Activated CD4-positive, alpha-beta T cell treated with anti-CD3 and anti-CD28 coated beads for 36 hours (primary cell): Measurements from ENCODE around the gene CAPRIN1. TPM values are rescaled to one million over a fixed set of nuclear protein-coding genes. Genes with fewer than 3 reads are reported as not detected.
A peak's percentile ranks its signal among the peaks of the same experiment; 100 is the strongest.

Experiments used
- ATAC-seq: fragments of 200-7000 bp; cut with Tn5 transposase; one replicate; pipeline ENCODE4 v1.10.0; 2021; ENCODE audit warnings: mild to moderate bottlenecking, moderate library complexity
- CTCF ChIA-PET: fragments of 350-600 bp; sonication (Branson Sonifier 250); formaldehyde crosslinking; loops from one replicate; lab custom pipeline; 2021; ENCODE audit warnings: antibody characterized with exemption; lab: Charles Lee
- POLR2A ChIA-PET: fragments of 350-600 bp; sonication (Branson Sonifier 250); formaldehyde crosslinking; loops from one replicate; lab custom pipeline; 2021; ENCODE audit warnings: antibody characterized with exemption, inconsistent platforms; lab: Charles Lee
- DNase-seq: peaks from one replicate; pipeline ENCODE4 v3.0.0-alpha.2; 2020
- H3K27ac Mint-ChIP-seq: one replicate; pipeline ENCODE4 v1.8.0; 2021; ENCODE audit warnings: mixed read lengths
- H3K27me3 Mint-ChIP-seq: one replicate; pipeline ENCODE4 v1.8.0; 2021; ENCODE audit warnings: mixed read lengths
- H3K36me3 Mint-ChIP-seq: one replicate; pipeline ENCODE4 v1.8.0; 2021; ENCODE audit warnings: low read depth, mixed read lengths
- H3K4me1 Mint-ChIP-seq: one replicate; pipeline ENCODE4 v1.8.0; 2021; ENCODE audit warnings: mixed read lengths
- H3K4me3 Mint-ChIP-seq: one replicate; pipeline ENCODE4 v1.8.0; 2021; ENCODE audit warnings: mild to moderate bottlenecking, moderate library complexity, mixed read lengths
- H3K9me3 Mint-ChIP-seq: one replicate; pipeline ENCODE4 v1.8.0; 2021; ENCODE audit warnings: low read depth, mixed read lengths
- intact Hi-C, 2 experiments: fragments of 100-400 bp; cut with DNase I in 1 of 2; cut with micrococcal nuclease in 1 of 2; formaldehyde crosslinking; loops; one replicate each; pipeline versions ENCODE4 v1.14.2 to v1.15.1; 2022 to 2024; cut with DNase I, micrococcal nuclease
- total RNA-seq, 2 experiments: library from RNA; stranded (reverse); gene quantifications; one replicate each; pipeline ENCODE4 v1.2.3, GENCODE V29; 2021

Gene CAPRIN1
- total RNA-seq, 2 experiments from 2014 or later, result 295 to 316 TPM

GRCh38 chr11:34029176-34029575 is 22.4 kb upstream of the CAPRIN1 start:
- ATAC-seq (no peak), DNase-seq (no peak)
- ChIA-PET CTCF (interaction anchor here (1.2 kb wide), 1 partner anchor 172 kb away, joined by 3 read pairs; no protein-coding TSS in a partner anchor), POLR2A (no interaction called here)
- Mint-ChIP-seq H3K4me3 (no peak overlapping the region), H3K36me3 (no peaks in the 10 kb centered on the region), H3K9me3 (no peaks in the 10 kb centered on the region), H3K27me3 (no peaks in the 10 kb centered on the region), H3K4me1 (no peaks in the 10 kb centered on the region), H3K27ac (no peak overlapping the region)
- intact Hi-C loops, result no loop called here

GRCh38 chr11:34030382-34030781 is 21.1 kb upstream of the CAPRIN1 start:
- H3K9me3 Mint-ChIP-seq, result no peaks in the 10 kb centered on the region
- no peaks in the 10 kb centered on the region for H3K4me1 Mint-ChIP-seq
- H3K27ac Mint-ChIP-seq, result no peak overlapping the region
- ChIA-PET POLR2A (no interaction called here), CTCF (no interaction called here)
- no peak for ATAC-seq
- no peak for DNase-seq
- no peak overlapping the region for H3K4me3 Mint-ChIP-seq
- no peaks in the 10 kb centered on the region for H3K36me3 Mint-ChIP-seq
- intact Hi-C loops, result no loop called here
- no peaks in the 10 kb centered on the region for H3K27me3 Mint-ChIP-seq

GRCh38 chr11:34033399-34033798 is 18.1 kb upstream of the CAPRIN1 start:
- Mint-ChIP-seq H3K36me3 (no peaks in the 10 kb centered on the region), H3K27ac (no peak overlapping the region), H3K4me3 (no peak overlapping the region), H3K27me3 (no peaks in the 10 kb centered on the region), H3K9me3 (no peaks in the 10 kb centered on the region), H3K4me1 (no peaks in the 10 kb centered on the region)
- DNase-seq (no peak), ATAC-seq (no peak)
- ChIA-PET CTCF (no interaction called here), POLR2A (no interaction called here)
- intact Hi-C loops, result no loop called here

- DNase-seq, result no peak
- Mint-ChIP-seq H3K9me3 (no peaks in the 10 kb centered on the region), H3K36me3 (no peaks in the 10 kb centered on the region), H3K27ac (no peak overlapping the region), H3K4me3 (no peak overlapping the region), H3K4me1 (no peaks in the 10 kb centered on the region), H3K27me3 (no peaks in the 10 kb centered on the region)
- ChIA-PET POLR2A (no interaction called here), CTCF (interaction anchor here (0.6 kb wide), 1 partner anchor 206 kb away, joined by 3 read pairs; no protein-coding TSS in a partner anchor)
- ATAC-seq, result no peak
- intact Hi-C loops, result no loop called here
Measured at GRCh38 chr11:34034053-34034452, 17.5 kb upstream of the CAPRIN1 start.

GRCh38 chr11:34036456-34036855 is 15.1 kb upstream of the CAPRIN1 start:
- CTCF ChIA-PET, result no interaction called here
- no peaks in the 10 kb centered on the region for H3K9me3 Mint-ChIP-seq
- no peaks in the 10 kb centered on the region for H3K36me3 Mint-ChIP-seq
- H3K4me3 Mint-ChIP-seq, result no peak overlapping the region
- intact Hi-C loops, result no loop called here
- ATAC-seq (no peak), DNase-seq (no peak)
- H3K27ac Mint-ChIP-seq, result no peak overlapping the region
- H3K4me1 Mint-ChIP-seq, result no peaks in the 10 kb centered on the region
- no peaks in the 10 kb centered on the region for H3K27me3 Mint-ChIP-seq
- POLR2A ChIA-PET, result no interaction called here

GRCh38 chr11:34037016-34037415 is 14.5 kb upstream of the CAPRIN1 start:
- ATAC-seq (no peak), DNase-seq (no peak)
- H3K27me3 Mint-ChIP-seq, result no peaks in the 10 kb centered on the region
- H3K27ac Mint-ChIP-seq, result no peak overlapping the region
- H3K4me1 Mint-ChIP-seq, result no peaks in the 10 kb centered on the region
- H3K36me3 Mint-ChIP-seq, result no peaks in the 10 kb centered on the region
- H3K4me3 Mint-ChIP-seq, result no peak overlapping the region
- intact Hi-C loops, result no loop called here
- POLR2A ChIA-PET, result no interaction called here
- CTCF ChIA-PET, result no interaction called here
- H3K9me3 Mint-ChIP-seq, result no peaks in the 10 kb centered on the region

- CTCF ChIA-PET, result interaction anchor here (0.6 kb wide), 2 partner anchors 183 to 256 kb away, joined by 3 read pairs; no protein-coding TSS in a partner anchor
- no peak overlapping the region for H3K4me3 Mint-ChIP-seq
Measured at GRCh38 chr11:34040571-34040970, 11.0 kb upstream of the CAPRIN1 start.

GRCh38 chr11:34044664-34045485 is 6.7 kb upstream of the CAPRIN1 start:
- DNase-seq (peak; percentile 39), ATAC-seq (peak; percentile 66)
- Mint-ChIP-seq H3K27ac (no peak overlapping the region), H3K4me1 (peaks cover 3% of the 10 kb centered on the region), H3K27me3 (peaks cover 5% of the 10 kb centered on the region), H3K36me3 (no peaks in the 10 kb centered on the region), H3K9me3 (no peaks in the 10 kb centered on the region), H3K4me3 (no peak overlapping the region)
- ChIA-PET POLR2A (no interaction called here), CTCF (no interaction called here)
- intact Hi-C loops, result no loop called here

More at GRCh38 chr11:34040571-34040970, 11.0 kb upstream of the CAPRIN1 start:
- peaks cover 3% of the 10 kb centered on the region for H3K27me3 Mint-ChIP-seq
- no peaks in the 10 kb centered on the region for H3K36me3 Mint-ChIP-seq
- POLR2A ChIA-PET, result interaction anchor here (0.6 kb wide), 1 partner anchor 12 kb away, joined by 4 read pairs; no protein-coding TSS in a partner anchor
- ATAC-seq, result no peak
- no peaks in the 10 kb centered on the region for H3K9me3 Mint-ChIP-seq
- intact Hi-C loops, result no loop called here
- H3K27ac Mint-ChIP-seq, result no peak overlapping the region
- DNase-seq, result no peak
- peaks cover 3% of the 10 kb centered on the region for H3K4me1 Mint-ChIP-seq

- Mint-ChIP-seq H3K27ac (no peak overlapping the region), H3K4me3 (no peak overlapping the region), H3K36me3 (peaks cover 13% of the 10 kb centered on the region), H3K9me3 (no peaks in the 10 kb centered on the region), H3K4me1 (peaks cover 8% of the 10 kb centered on the region), H3K27me3 (peaks cover 5% of the 10 kb centered on the region)
- ChIA-PET POLR2A (no interaction called here), CTCF (interaction anchor here (1.0 to 1.9 kb wide), 4 partner anchors 11 to 81 kb away, joined by 3 to 5 read pairs (median 4); no protein-coding TSS in a partner anchor)
- intact Hi-C loops, result no loop called here
- ATAC-seq (no peak), DNase-seq (no peak)
Measured at GRCh38 chr11:34049028-34049427, 2.5 kb upstream of the CAPRIN1 start.

GRCh38 chr11:34050581-34051348 is 766 bp upstream of the CAPRIN1 start:
- Mint-ChIP-seq H3K27me3 (peaks cover 2% of the 10 kb centered on the region), H3K27ac (peak overlapping the region; percentile 65), H3K4me1 (peaks cover 14% of the 10 kb centered on the region), H3K36me3 (peaks cover 22% of the 10 kb centered on the region), H3K4me3 (peak overlapping the region; percentile 98), H3K9me3 (no peaks in the 10 kb centered on the region)
- no peak for DNase-seq
- ChIA-PET CTCF (interaction anchor here (0.8 to 2.0 kb wide), 6 partner anchors 53 to 308 kb away, joined by 3 to 17 read pairs (median 4); partner anchors contain the start of gene NAT10), POLR2A (interaction anchor here (1.0 to 1.2 kb wide), 4 partner anchors 8 to 157 kb away, joined by 3 to 8 read pairs (median 4); partner anchors contain the start of gene NAT10)
- no peak for ATAC-seq
- intact Hi-C loops, result loop anchor here (1.0 to 10.0 kb wide), 15 partner anchors 53 to 1468 kb away; partner anchors contain the start of genes ABTB2 (in 2 of the 2), NAT10 (in 2 of the 2), CAT (in 1 of the 2) and CD59 (in 1 of the 2)

GRCh38 chr11:34052036-34052607 is 591 bp downstream of the CAPRIN1 start:
- Mint-ChIP-seq H3K4me1 (peaks cover 23% of the 10 kb centered on the region), H3K4me3 (peak overlapping the region; percentile 98), H3K27ac (peak overlapping the region; percentile 99), H3K36me3 (peaks cover 22% of the 10 kb centered on the region), H3K27me3 (no peaks in the 10 kb centered on the region), H3K9me3 (no peaks in the 10 kb centered on the region)
- ChIA-PET CTCF (interaction anchor here (1.0 to 2.0 kb wide), 2 partner anchors 54 to 56 kb away, joined by 3 to 17 read pairs; no protein-coding TSS in a partner anchor), POLR2A (interaction anchor here (1.2 kb wide), 2 partner anchors 53 to 159 kb away, joined by 3 to 8 read pairs; partner anchors contain the start of gene NAT10)
- intact Hi-C loops, result loop anchor here (2.0 to 10.0 kb wide), 9 partner anchors 55 to 1470 kb away; partner anchors contain the start of genes ABTB2 (in 1 of the 2), C11orf91 (in 1 of the 2), CD59 (in 1 of the 2) and CSTF3 (in 1 of the 2)
- ATAC-seq, result peak; percentile 56
- DNase-seq, result peak; percentile 94
